Measurements from ENCODE around the gene TMEM8B. TPM values are rescaled to one million over a fixed set of nuclear protein-coding genes. Genes with fewer than 3 reads are reported as not detected.

The TMEM8B gene
- total and polyA plus RNA-seq, 10 of the 15 experiments (the other 5 are each of a cell fraction or from before 2014, with no cell fraction given) = 0.19 to 7.6 (median 2.5) TPM

DNA sequence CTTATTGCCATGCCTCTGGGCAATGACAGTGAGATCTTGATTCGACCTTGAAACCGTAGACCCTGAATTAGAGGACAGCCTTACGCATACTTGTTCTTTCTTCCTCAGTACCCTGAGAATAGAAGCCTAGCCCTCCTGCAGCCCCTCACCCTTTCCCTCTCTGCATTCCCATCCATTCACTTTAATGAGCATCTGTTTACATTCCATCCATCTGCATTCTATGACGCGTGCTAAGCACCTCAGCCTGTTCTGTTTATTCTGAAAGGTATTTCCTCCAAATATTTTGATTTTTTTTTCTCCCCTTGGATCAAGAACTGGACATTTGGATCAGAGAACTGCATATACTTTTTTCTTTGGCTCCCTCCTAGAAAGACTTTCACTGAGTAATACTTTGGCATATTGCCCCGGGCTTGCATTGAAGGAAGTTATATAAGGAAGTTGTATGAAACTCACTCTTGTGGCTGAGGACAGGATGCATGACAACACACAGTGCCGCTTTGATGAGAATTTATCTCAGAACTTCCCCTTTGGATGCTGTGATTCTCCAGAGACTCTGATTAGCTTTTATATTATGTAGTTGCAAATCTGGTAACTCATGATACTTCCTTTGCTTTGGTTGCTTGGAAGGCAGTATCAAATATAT is 15.7 kb downstream of the TMEM8B start (continued):
- TF ChIP-seq RELB (IDR thresholded peaks at IDR 0.05; ENCODE audit: low read depth) (peak; percentile 58), CEBPB (IDR thresholded peaks at IDR 0.05; ENCODE audit: borderline replicate concordance in 1 of 2, low read depth in 2 of 2, low read length in 2 of 2) (no peak), TARDBP (IDR thresholded peaks at IDR 0.05; ENCODE audit: borderline replicate concordance) (no peak), BACH1 (IDR thresholded peaks at IDR 0.05; ENCODE audit: borderline replicate concordance) (no peak), GATAD2B (conservative IDR thresholded peaks at IDR 0.05; ENCODE audit: low read depth) (no peak), SREBF2 (IDR thresholded peaks at IDR 0.05; ENCODE audit: low read length) (no peak), ZSCAN29 (IDR thresholded peaks at IDR 0.05) (no peak), RB1 (IDR thresholded peaks at IDR 0.05; ENCODE audit: borderline replicate concordance) (no peak), FOS (IDR thresholded peaks at IDR 0.05; ENCODE audit: borderline replicate concordance, extremely low read depth, insufficient read length) (no peak), ZNF217 (IDR thresholded peaks at IDR 0.05) (no peak), E2F4 (IDR thresholded peaks at IDR 0.05; ENCODE audit: low read depth, low read length) (no peak)
- TF ChIP-seq, protein P1, sequence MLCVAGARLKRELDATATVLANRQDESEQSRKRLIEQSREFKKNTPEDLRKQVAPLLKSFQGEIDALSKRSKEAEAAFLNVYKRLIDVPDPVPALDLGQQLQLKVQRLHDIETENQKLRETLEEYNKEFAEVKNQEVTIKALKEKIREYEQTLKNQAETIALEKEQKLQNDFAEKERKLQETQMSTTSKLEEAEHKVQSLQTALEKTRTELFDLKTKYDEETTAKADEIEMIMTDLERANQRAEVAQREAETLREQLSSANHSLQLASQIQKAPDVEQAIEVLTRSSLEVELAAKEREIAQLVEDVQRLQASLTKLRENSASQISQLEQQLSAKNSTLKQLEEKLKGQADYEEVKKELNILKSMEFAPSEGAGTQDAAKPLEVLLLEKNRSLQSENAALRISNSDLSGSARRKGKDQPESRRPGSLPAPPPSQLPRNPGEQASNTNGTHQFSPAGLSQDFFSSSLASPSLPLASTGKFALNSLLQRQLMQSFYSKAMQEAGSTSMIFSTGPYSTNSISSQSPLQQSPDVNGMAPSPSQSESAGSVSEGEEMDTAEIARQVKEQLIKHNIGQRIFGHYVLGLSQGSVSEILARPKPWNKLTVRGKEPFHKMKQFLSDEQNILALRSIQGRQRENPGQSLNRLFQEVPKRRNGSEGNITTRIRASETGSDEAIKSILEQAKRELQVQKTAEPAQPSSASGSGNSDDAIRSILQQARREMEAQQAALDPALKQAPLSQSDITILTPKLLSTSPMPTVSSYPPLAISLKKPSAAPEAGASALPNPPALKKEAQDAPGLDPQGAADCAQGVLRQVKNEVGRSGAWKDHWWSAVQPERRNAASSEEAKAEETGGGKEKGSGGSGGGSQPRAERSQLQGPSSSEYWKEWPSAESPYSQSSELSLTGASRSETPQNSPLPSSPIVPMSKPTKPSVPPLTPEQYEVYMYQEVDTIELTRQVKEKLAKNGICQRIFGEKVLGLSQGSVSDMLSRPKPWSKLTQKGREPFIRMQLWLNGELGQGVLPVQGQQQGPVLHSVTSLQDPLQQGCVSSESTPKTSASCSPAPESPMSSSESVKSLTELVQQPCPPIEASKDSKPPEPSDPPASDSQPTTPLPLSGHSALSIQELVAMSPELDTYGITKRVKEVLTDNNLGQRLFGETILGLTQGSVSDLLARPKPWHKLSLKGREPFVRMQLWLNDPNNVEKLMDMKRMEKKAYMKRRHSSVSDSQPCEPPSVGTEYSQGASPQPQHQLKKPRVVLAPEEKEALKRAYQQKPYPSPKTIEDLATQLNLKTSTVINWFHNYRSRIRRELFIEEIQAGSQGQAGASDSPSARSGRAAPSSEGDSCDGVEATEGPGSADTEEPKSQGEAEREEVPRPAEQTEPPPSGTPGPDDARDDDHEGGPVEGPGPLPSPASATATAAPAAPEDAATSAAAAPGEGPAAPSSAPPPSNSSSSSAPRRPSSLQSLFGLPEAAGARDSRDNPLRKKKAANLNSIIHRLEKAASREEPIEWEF (IDR thresholded peaks at IDR 0.05; ENCODE audit: insufficient replicate concordance, low read depth, low read length) = no peak
- TF ChIP-seq, protein P2, sequence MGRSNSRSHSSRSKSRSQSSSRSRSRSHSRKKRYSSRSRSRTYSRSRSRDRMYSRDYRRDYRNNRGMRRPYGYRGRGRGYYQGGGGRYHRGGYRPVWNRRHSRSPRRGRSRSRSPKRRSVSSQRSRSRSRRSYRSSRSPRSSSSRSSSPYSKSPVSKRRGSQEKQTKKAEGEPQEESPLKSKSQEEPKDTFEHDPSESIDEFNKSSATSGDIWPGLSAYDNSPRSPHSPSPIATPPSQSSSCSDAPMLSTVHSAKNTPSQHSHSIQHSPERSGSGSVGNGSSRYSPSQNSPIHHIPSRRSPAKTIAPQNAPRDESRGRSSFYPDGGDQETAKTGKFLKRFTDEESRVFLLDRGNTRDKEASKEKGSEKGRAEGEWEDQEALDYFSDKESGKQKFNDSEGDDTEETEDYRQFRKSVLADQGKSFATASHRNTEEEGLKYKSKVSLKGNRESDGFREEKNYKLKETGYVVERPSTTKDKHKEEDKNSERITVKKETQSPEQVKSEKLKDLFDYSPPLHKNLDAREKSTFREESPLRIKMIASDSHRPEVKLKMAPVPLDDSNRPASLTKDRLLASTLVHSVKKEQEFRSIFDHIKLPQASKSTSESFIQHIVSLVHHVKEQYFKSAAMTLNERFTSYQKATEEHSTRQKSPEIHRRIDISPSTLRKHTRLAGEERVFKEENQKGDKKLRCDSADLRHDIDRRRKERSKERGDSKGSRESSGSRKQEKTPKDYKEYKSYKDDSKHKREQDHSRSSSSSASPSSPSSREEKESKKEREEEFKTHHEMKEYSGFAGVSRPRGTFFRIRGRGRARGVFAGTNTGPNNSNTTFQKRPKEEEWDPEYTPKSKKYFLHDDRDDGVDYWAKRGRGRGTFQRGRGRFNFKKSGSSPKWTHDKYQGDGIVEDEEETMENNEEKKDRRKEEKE (IDR thresholded peaks at IDR 0.05) = no peak
- TF ChIP-seq, protein P3, sequence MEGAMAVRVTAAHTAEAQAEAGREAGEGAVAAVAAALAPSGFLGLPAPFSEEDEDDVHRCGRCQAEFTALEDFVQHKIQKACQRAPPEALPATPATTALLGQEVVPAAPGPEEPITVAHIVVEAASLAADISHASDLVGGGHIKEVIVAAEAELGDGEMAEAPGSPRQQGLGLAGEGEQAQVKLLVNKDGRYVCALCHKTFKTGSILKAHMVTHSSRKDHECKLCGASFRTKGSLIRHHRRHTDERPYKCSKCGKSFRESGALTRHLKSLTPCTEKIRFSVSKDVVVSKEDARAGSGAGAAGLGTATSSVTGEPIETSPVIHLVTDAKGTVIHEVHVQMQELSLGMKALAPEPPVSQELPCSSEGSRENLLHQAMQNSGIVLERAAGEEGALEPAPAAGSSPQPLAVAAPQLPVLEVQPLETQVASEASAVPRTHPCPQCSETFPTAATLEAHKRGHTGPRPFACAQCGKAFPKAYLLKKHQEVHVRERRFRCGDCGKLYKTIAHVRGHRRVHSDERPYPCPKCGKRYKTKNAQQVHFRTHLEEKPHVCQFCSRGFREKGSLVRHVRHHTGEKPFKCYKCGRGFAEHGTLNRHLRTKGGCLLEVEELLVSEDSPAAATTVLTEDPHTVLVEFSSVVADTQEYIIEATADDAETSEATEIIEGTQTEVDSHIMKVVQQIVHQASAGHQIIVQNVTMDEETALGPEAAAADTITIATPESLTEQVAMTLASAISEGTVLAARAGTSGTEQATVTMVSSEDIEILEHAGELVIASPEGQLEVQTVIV (IDR thresholded peaks at IDR 0.05; ENCODE audit: borderline replicate concordance, partially characterized antibody) = no peak

Measured in GM12878 (cell line).